SHP77 treated with DMSO at 0.1 percent for 48 hours (cell line): Measurements from ENCODE around the gene ZNF227.
"Not testable (repeated sequence)": the region's sequence is repeated elsewhere in the genome, so short reads cannot be mapped to it uniquely, and the experiment has no call there.

Experiments used
- DNase-seq: peaks from one replicate; lab custom pipeline; 2025; lab: John Stamatoyannopoulos, UW

The ZNF227 gene

GRCh38 chr19:44252332-44252731 is 40.0 kb downstream of the ZNF227 start:
- DNase-seq = not testable (repeated sequence)

DNA sequence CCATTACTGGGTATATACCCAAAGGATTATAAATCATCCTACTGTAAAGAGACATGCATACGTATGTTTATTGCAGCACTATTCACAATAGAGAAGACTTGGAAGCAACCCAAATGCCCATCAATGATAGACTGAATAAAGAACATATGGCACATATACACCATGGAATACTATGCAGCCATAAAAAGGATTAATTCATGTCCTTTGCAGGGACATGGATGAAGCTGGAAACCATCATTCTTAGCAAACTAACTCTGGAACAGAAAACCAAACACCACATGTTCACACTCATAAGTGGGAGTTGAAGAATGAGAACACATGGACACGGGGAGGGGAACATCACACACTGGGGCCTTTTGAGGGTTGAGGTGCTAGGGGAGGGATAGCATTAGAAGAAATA is 41.1 kb downstream of the ZNF227 start:
- DNase-seq = not testable (repeated sequence)

DNA sequence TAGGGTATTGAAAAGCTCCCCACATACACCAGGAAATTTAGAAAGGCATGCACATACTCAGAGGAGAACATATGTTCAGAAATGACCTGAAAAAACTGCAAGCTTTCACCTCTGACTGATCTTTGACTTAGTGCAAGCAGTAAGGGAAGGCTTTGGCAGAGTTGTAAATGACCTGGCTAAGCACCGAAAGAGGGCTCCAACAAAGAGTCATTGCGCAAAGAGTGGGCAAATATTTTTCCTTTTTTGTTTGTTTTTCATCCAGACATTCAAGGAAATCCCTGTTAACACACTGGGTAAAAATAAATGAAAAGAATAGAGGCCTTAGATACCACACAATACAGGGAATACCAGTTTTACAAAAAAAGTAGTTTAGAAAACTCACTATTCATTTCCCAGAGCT is 42.2 kb downstream of the ZNF227 start:
- DNase-seq = no peak

DNA sequence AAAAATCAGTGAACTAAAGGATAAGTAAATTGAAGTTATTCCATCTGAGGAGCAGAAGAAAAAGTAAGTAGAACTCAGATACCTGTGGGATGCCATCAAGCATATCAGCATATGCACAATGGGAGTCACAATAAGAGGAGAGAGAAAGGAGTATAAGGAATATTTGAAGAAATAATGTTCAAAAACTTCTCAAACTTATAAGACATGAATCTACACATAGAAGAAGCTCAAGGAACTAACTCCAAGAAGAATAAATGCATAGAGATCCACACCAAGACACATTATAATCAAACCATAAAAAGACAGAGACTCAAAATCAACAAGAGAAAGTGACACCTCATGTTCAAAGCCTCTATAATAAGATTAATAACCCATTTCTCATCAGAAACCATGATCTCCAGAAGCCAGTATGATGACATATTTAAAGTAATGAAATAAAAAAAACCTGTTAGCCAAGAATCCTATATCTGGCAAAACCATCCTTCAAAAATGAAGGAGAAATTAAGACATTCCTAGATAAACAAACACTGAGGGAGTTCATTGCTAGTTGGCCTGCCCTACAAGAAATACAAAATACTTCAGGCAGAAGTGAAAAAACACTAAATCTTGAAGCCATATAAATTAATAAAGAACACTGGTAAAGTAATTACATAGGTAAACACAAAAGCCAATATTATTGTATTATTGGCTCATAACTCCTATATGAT is 43.5 kb downstream of the ZNF227 start:
- no peak for DNase-seq

DNA sequence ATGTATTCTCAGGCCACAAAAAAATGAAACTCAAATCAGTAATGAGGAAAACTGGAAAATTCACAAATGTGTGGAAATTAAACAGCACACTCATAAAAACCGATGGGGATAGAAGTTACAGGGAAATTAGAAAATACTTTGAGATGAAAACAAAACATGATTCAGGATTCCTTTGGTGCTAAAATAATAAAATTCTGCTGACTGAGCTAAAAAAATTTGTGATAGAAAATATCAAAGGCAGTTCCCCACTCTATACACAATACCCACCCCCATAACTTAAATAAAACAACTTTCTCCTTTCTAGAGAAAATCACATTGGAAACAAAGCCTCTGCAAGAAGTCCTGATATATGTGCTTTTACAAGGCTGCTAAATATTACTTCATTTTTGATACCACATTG is 45.8 kb downstream of the ZNF227 start:
- no peak for DNase-seq

GRCh38 chr19:44258835-44259413 is 46.6 kb downstream of the ZNF227 start:
- no peak for DNase-seq

- DNase-seq = no peak
Measured at GRCh38 chr19:44260343-44260681, 48.0 kb downstream of the ZNF227 start.

DNA sequence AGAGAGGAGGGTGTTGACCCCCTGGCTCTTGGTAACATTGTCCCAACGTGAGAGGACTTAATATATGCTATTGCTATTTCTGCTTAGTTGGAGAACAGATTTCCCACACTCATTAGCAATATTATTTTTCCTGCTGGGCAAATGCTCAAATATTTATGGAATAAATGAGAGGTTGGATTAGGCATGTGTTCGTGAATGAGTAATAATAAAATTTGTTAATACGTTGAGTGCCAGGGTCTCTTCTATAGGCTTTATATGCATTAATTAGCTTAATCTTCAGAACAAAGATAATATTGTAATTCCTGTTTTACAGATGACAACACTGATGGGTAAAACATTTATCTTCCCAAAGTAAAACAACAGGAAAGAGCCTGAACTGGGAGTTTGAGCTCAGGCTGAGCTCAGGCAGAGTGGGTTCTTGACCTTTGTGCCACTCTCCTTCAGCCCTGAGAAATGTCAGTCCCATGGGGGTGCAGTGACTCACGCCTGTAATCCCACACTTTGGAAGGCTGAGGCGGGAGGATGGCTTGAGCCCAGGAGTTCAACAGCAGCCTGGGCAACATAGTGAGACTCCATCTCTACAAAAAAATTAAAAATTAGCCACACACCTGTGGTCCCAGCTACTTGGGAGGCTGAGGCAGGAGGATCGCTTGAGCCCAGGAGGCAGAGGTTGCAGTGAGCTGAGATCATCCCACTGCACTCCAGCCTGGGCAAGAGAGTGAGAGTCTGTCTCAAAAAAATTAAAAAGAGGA is 48.5 kb downstream of the ZNF227 start:
- DNase-seq = no peak

DNA sequence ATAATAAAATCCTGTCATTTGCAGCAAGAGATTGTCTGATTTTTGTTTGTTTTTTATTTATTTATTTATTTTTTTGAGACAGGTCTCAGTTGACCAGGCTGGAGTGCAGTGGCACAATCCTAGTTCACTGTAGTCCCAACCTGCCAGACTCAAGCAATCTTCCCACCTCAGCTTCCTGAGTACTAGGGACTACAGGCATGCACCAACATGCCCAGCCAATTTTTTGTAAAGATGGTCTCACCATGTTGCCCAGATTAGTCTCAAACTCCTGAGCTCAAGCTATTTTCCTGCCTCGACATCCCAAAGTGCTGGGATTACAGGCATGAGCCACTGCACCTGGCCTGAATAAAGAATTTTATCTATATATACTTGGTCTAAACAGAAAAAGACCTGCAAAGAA is 65.0 kb downstream of the ZNF227 start:
- no peak for DNase-seq

DNA sequence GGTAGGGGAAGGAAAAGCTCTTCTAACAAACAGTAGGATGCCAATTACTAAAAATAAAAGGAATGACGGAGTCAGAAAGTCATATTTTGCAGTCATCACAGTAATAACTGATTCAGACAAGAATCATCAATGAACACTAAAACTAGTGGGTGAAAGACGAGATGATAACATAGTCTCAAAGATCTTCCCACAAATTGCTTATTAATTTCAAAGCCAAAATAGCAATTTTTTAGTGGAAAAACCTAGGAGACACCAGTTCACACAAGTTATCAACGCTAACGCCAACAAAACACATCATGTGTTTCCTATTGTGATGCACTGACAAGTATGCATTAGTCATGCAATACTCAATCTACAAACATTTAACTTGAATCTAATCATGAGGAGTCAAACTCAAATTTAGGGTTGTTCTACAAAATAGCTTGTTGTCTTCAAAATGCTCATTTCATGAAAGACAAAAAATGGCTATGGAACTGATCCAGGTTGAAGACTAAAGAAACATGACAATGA is 65.9 kb downstream of the ZNF227 start:
- no peak for DNase-seq

DNA sequence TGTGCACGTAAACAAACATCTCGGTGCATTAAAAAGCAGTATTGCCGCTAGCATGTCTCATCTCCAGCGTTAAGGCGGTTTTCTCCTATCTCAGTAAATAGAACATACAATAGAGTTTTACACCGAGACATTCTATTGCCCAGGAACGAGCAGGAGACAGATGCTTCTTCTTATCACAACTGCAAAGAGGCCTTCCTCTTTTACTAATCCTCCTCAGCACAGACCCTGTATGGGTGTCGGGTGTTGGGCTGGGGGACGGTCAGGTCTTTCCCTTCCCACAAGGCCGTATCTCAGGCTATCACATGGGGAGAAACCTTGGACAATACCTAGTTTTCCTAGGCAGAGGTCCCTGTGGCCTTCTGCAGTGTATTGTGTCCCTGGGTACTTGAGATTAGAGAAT is 68.6 kb downstream of the ZNF227 start:
- DNase-seq = no peak

- DNase-seq = no peak
Measured at GRCh38 chr19:44282846-44283245, 70.5 kb downstream of the ZNF227 start.

GRCh38 chr19:44284968-44285367 is 72.6 kb downstream of the ZNF227 start:
- no peak for DNase-seq
